ENCODE results near the gene DCP2.

- TF ChIP-seq POLR2A (IDR thresholded peaks at IDR 0.05; ENCODE audit: low read length) (no peak), GATA1 (IDR thresholded peaks at IDR 0.05; ENCODE audit: low read depth, low read length) (no peak)
Observed at GRCh38 chr5:112958093-112959088, 18.2 kb upstream of the DCP2 start.
